ENCODE results near the gene SAG.
A peak's percentile ranks its signal among the peaks of the same experiment; 100 is the strongest.

The SAG gene

GRCh38 chr2:233349005-233349998 lies 41.7 kb downstream of the SAG start:
- Histone ChIP-seq H3K4me1 (ENCODE audit: control insufficient read depth, low read depth, low read length) (no peaks in the 10 kb centered on the region), H3K27me3 (ENCODE audit: control insufficient read depth, insufficient read depth, low read length) (peaks cover 20% of the 10 kb centered on the region), H3K4me3 (ENCODE audit: low read length) (no peak overlapping the region), H3K27ac (ENCODE audit: low read length) (no peak overlapping the region), H3K36me3 (ENCODE audit: control insufficient read depth, low read depth, low read length) (no peaks in the 10 kb centered on the region), H3K9me3 (ENCODE audit: control insufficient read depth, low read depth, low read length) (no peaks in the 10 kb centered on the region), H3K9ac (ENCODE audit: low read length) (no peak overlapping the region)

- Histone ChIP-seq H3K4me1 (ENCODE audit: control insufficient read depth, low read depth, low read length) (peaks cover 3% of the 10 kb centered on the region), H3K4me3 (ENCODE audit: low read length) (no peak overlapping the region), H3K27ac (ENCODE audit: low read length) (no peak overlapping the region), H3K27me3 (ENCODE audit: control insufficient read depth, insufficient read depth, low read length) (peaks cover 29% of the 10 kb centered on the region), H3K9me3 (ENCODE audit: control insufficient read depth, low read depth, low read length) (no peaks in the 10 kb centered on the region), H3K9ac (ENCODE audit: low read length) (no peak overlapping the region), H3K36me3 (ENCODE audit: control insufficient read depth, low read depth, low read length) (no peaks in the 10 kb centered on the region)
These were observed 43.1 kb downstream of the SAG start for GRCh38 chr2:233350708-233351107.

GRCh38 chr2:233351423-233351822 lies 43.8 kb downstream of the SAG start:
- peaks cover 4% of the 10 kb centered on the region for H3K4me1 ChIP-seq (ENCODE audit: control insufficient read depth, low read depth, low read length)
- no peak overlapping the region for H3K4me3 ChIP-seq (ENCODE audit: low read length)
- H3K9ac ChIP-seq (ENCODE audit: low read length) = no peak overlapping the region
- peaks cover 37% of the 10 kb centered on the region for H3K27me3 ChIP-seq (ENCODE audit: control insufficient read depth, insufficient read depth, low read length)
- no peak overlapping the region for H3K27ac ChIP-seq (ENCODE audit: low read length)
- no peaks in the 10 kb centered on the region for H3K9me3 ChIP-seq (ENCODE audit: control insufficient read depth, low read depth, low read length)
- H3K36me3 ChIP-seq (ENCODE audit: control insufficient read depth, low read depth, low read length) = no peaks in the 10 kb centered on the region

GRCh38 chr2:233352141-233352842 lies 44.7 kb downstream of the SAG start:
- Histone ChIP-seq H3K4me1 (ENCODE audit: control insufficient read depth, low read depth, low read length) (peaks cover 4% of the 10 kb centered on the region), H3K36me3 (ENCODE audit: control insufficient read depth, low read depth, low read length) (no peaks in the 10 kb centered on the region), H3K4me3 (ENCODE audit: low read length) (no peak overlapping the region), H3K9me3 (ENCODE audit: control insufficient read depth, low read depth, low read length) (no peaks in the 10 kb centered on the region), H3K9ac (ENCODE audit: low read length) (no peak overlapping the region), H3K27me3 (ENCODE audit: control insufficient read depth, insufficient read depth, low read length) (peaks cover 37% of the 10 kb centered on the region), H3K27ac (ENCODE audit: low read length) (no peak overlapping the region)

GRCh38 chr2:233353101-233353768 lies 45.6 kb downstream of the SAG start:
- Histone ChIP-seq H3K9ac (ENCODE audit: low read length) (no peak overlapping the region), H3K4me1 (ENCODE audit: control insufficient read depth, low read depth, low read length) (peaks cover 4% of the 10 kb centered on the region), H3K36me3 (ENCODE audit: control insufficient read depth, low read depth, low read length) (no peaks in the 10 kb centered on the region), H3K9me3 (ENCODE audit: control insufficient read depth, low read depth, low read length) (no peaks in the 10 kb centered on the region), H3K27me3 (ENCODE audit: control insufficient read depth, insufficient read depth, low read length) (peaks cover 37% of the 10 kb centered on the region), H3K4me3 (ENCODE audit: low read length) (peak overlapping the region; percentile 64), H3K27ac (ENCODE audit: low read length) (no peak overlapping the region)

GRCh38 chr2:233353769-233354499 lies 46.3 kb downstream of the SAG start, which contains the start of gene DGKD:
Gene DGKD, plus strand, starts transcription at chr2:233354494. Its CDS starts 25 bp downstream, at chr2:233354519.
- Histone ChIP-seq H3K4me1 (ENCODE audit: control insufficient read depth, low read depth, low read length) (peaks cover 4% of the 10 kb centered on the region), H3K36me3 (ENCODE audit: control insufficient read depth, low read depth, low read length) (no peaks in the 10 kb centered on the region), H3K27ac (ENCODE audit: low read length) (no peak within 1 kb of the TSS), H3K27me3 (ENCODE audit: control insufficient read depth, insufficient read depth, low read length) (peaks cover 37% of the 10 kb centered on the region), H3K9ac (ENCODE audit: low read length) (peak within 1 kb of the TSS; percentile 38), H3K9me3 (ENCODE audit: control insufficient read depth, low read depth, low read length) (no peaks in the 10 kb centered on the region), H3K4me3 (ENCODE audit: low read length) (peak within 1 kb of the TSS; percentile 69)

- Histone ChIP-seq H3K4me1 (ENCODE audit: control insufficient read depth, low read depth, low read length) (peaks cover 4% of the 10 kb centered on the region), H3K27ac (ENCODE audit: low read length) (no peak overlapping the region)
These were observed 46.9 kb downstream of the SAG start for GRCh38 chr2:233354500-233354924.

GRCh38 chr2:233354971-233355574 lies 47.5 kb downstream of the SAG start:
- Histone ChIP-seq H3K9me3 (ENCODE audit: control insufficient read depth, low read depth, low read length) (no peaks in the 10 kb centered on the region), H3K36me3 (ENCODE audit: control insufficient read depth, low read depth, low read length) (no peaks in the 10 kb centered on the region), H3K27me3 (ENCODE audit: control insufficient read depth, insufficient read depth, low read length) (peaks cover 37% of the 10 kb centered on the region), H3K4me1 (ENCODE audit: control insufficient read depth, low read depth, low read length) (peaks cover 4% of the 10 kb centered on the region), H3K4me3 (ENCODE audit: low read length) (peak overlapping the region; percentile 69), H3K9ac (ENCODE audit: low read length) (peak overlapping the region; percentile 38), H3K27ac (ENCODE audit: low read length) (no peak overlapping the region)

More at GRCh38 chr2:233354500-233354924, 46.9 kb downstream of the SAG start:
- H3K36me3 ChIP-seq (ENCODE audit: control insufficient read depth, low read depth, low read length) = no peaks in the 10 kb centered on the region
- peaks cover 37% of the 10 kb centered on the region for H3K27me3 ChIP-seq (ENCODE audit: control insufficient read depth, insufficient read depth, low read length)
- no peaks in the 10 kb centered on the region for H3K9me3 ChIP-seq (ENCODE audit: control insufficient read depth, low read depth, low read length)
- H3K9ac ChIP-seq (ENCODE audit: low read length) = no peak overlapping the region
- peak overlapping the region; percentile 69 for H3K4me3 ChIP-seq (ENCODE audit: low read length)

GRCh38 chr2:233355916-233356315 lies 48.3 kb downstream of the SAG start:
- H3K27me3 ChIP-seq (ENCODE audit: control insufficient read depth, insufficient read depth, low read length) = peaks cover 37% of the 10 kb centered on the region
- H3K27ac ChIP-seq (ENCODE audit: low read length) = no peak overlapping the region
- H3K9ac ChIP-seq (ENCODE audit: low read length) = no peak overlapping the region
- no peaks in the 10 kb centered on the region for H3K9me3 ChIP-seq (ENCODE audit: control insufficient read depth, low read depth, low read length)
- no peaks in the 10 kb centered on the region for H3K36me3 ChIP-seq (ENCODE audit: control insufficient read depth, low read depth, low read length)
- H3K4me3 ChIP-seq (ENCODE audit: low read length) = no peak overlapping the region
- peaks cover 4% of the 10 kb centered on the region for H3K4me1 ChIP-seq (ENCODE audit: control insufficient read depth, low read depth, low read length)

- Histone ChIP-seq H3K9ac (ENCODE audit: low read length) (no peak overlapping the region), H3K27ac (ENCODE audit: low read length) (no peak overlapping the region), H3K9me3 (ENCODE audit: control insufficient read depth, low read depth, low read length) (no peaks in the 10 kb centered on the region), H3K36me3 (ENCODE audit: control insufficient read depth, low read depth, low read length) (no peaks in the 10 kb centered on the region), H3K27me3 (ENCODE audit: control insufficient read depth, insufficient read depth, low read length) (peaks cover 37% of the 10 kb centered on the region), H3K4me1 (ENCODE audit: control insufficient read depth, low read depth, low read length) (peaks cover 4% of the 10 kb centered on the region), H3K4me3 (ENCODE audit: low read length) (no peak overlapping the region)
These were observed 49.1 kb downstream of the SAG start for GRCh38 chr2:233356546-233357308.
